C4-2B (cell line): Measurements from ENCODE around the gene COQ2.

ENCODE experiments used
- CTCF ChIP-seq: fragments of 450-650 bp; conservative IDR thresholded peaks from 2 replicates; pipeline ENCODE4 v1.5.1; 2017; ENCODE audit warnings: mild to moderate bottlenecking
- ZFX ChIP-seq: fragments of 450-650 bp; IDR thresholded peaks from 2 replicates; pipeline ENCODE4 v1.6.1; 2017

GRCh38 chr4:83259586-83259985 is 25.0 kb downstream of the COQ2 start:
- TF ChIP-seq CTCF (no peak), ZFX (no peak)
